Thymus (tissue), 11 donors: ENCODE data around the gene NOX5. TPM values are rescaled to one million over a fixed set of nuclear protein-coding genes. Genes with fewer than 3 reads are reported as not detected.
"Not testable (repeated sequence)": the region's sequence is repeated elsewhere in the genome, so short reads cannot be mapped to it uniquely, and the experiment has no call there.

Experiments used
- DNase-seq, 9 donors: peaks; one replicate each; pipeline ENCODE4 v3.0.0-alpha.2; 2013; ENCODE audit warnings: low spot score in 9 of 9, low read depth in 6 of 9, missing footprints in 1 of 9
- H3K27ac ChIP-seq, 2 donors: one replicate each; pipeline ENCODE4 v1.5.1; 2013; ENCODE audit warnings: control low read depth in 1 of 2, low read depth in 1 of 2, low read length in 1 of 2, mild to moderate bottlenecking in 1 of 2, moderate library complexity in 1 of 2
- H3K27me3 ChIP-seq, 2 donors: one replicate each; pipeline ENCODE4 v1.5.1; 2013; ENCODE audit warnings: low read length in 1 of 2; ENCODE audit not compliant: control insufficient read depth in 2 of 2, insufficient read depth in 1 of 2
- H3K36me3 ChIP-seq, 2 donors: one replicate each; pipeline ENCODE4 v1.5.1; 2013; ENCODE audit warnings: low read length in 1 of 2, mild to moderate bottlenecking in 1 of 2, moderate library complexity in 1 of 2; ENCODE audit not compliant: control insufficient read depth in 2 of 2, insufficient read depth in 2 of 2
- H3K4me1 ChIP-seq, 2 donors: one replicate each; pipeline ENCODE4 v1.5.1; 2013; ENCODE audit warnings: low read length in 2 of 2; ENCODE audit not compliant: control insufficient read depth in 2 of 2, insufficient read depth in 2 of 2
- H3K4me3 ChIP-seq, 2 donors: one replicate each; pipeline ENCODE4 v1.5.1; 2013; ENCODE audit warnings: low read length in 2 of 2, control low read depth in 1 of 2, mild to moderate bottlenecking in 1 of 2
- H3K9me3 ChIP-seq, 2 donors: one replicate each; pipeline ENCODE4 v1.5.1; 2013; ENCODE audit warnings: low read length in 1 of 2, mild to moderate bottlenecking in 1 of 2; ENCODE audit not compliant: control insufficient read depth in 2 of 2, insufficient read depth in 1 of 2
- WGBS: extraction: QIAGEN DNeasy Blood & Tissue Kit; methylation state at CpG from one replicate; pipeline ENCODE4 v1.1.7; 2013; 5-methylcytosine and 5-hydroxymethylcytosine counted together
- polyA plus RNA-seq: library from polyadenylated mRNA; stranded (reverse); fragments of 200-250 nt; gene quantifications from one replicate; pipeline ENCODE4 v1.2.3, GENCODE V29; 2013
- total RNA-seq: library from RNA; stranded (reverse); fragments of 120-200 nt; gene quantifications from one replicate; pipeline ENCODE4 v1.2.4, GENCODE V29; 2013
- donor health status: healthy.

Gene NOX5
- total and polyA plus RNA-seq, 2 donors, result 0.19 to 0.66 TPM

GRCh38 chr15:69066007-69066995 lies 51.8 kb downstream of the NOX5 start:
- peaks cover 2 to 3% of the 10 kb centered on the region in 2 donors for H3K27me3 ChIP-seq
- no peaks in the 10 kb centered on the region for H3K4me1 ChIP-seq
- no peaks in the 10 kb centered on the region for H3K9me3 ChIP-seq
- H3K27ac ChIP-seq, result no peak overlapping the region
- H3K36me3 ChIP-seq, result no peaks in the 10 kb centered on the region
- no peak for DNase-seq
- no peak overlapping the region for H3K4me3 ChIP-seq
- WGBS, result 95% methylated on average over 9 of the region's 9 CpGs

- Histone ChIP-seq H3K36me3 (no peaks in the 10 kb centered on the region), H3K27me3 (peaks cover 2 to 3% of the 10 kb centered on the region in 2 donors), H3K27ac (no peak overlapping the region), H3K9me3 (no peaks in the 10 kb centered on the region), H3K4me1 (no peaks in the 10 kb centered on the region), H3K4me3 (no peak overlapping the region)
- DNase-seq, result no peak
- WGBS, result 93% methylated on average over 1 of the region's 1 CpG
These were observed 52.8 kb downstream of the NOX5 start for GRCh38 chr15:69067296-69067695.

- WGBS, result 97% methylated on average over 3 of the region's 3 CpGs
- no peak for DNase-seq
- no peaks in the 10 kb centered on the region for H3K9me3 ChIP-seq
- H3K36me3 ChIP-seq, result no peaks in the 10 kb centered on the region
- H3K27me3 ChIP-seq, result peaks cover 4 to 7% of the 10 kb centered on the region in 2 donors
- no peak overlapping the region for H3K27ac ChIP-seq
- H3K4me1 ChIP-seq, result no peaks in the 10 kb centered on the region
- H3K4me3 ChIP-seq, result no peak overlapping the region
These were observed 53.7 kb downstream of the NOX5 start for GRCh38 chr15:69068157-69068556.

DNA sequence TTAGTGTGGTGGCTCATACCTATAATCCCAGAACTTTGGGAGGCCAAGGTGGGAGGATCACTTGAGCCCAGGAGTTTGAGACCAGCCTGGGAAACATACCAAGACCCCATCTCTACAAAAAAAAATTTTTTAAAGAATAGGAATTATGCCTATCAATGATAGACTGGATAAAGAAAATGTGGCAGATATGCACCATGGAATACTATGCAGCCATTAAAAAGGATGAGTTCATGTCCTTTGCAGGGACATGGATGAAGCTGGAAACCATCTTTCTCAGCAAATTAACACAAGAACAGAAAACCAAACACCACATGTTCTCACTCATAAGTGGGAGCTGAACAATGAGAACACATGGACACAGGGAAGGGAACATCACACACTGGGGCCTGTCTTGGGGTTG lies 54.8 kb downstream of the NOX5 start:
- H3K27ac ChIP-seq, H3K4me3 ChIP-seq, DNase-seq: not testable (repeated sequence)

DNA sequence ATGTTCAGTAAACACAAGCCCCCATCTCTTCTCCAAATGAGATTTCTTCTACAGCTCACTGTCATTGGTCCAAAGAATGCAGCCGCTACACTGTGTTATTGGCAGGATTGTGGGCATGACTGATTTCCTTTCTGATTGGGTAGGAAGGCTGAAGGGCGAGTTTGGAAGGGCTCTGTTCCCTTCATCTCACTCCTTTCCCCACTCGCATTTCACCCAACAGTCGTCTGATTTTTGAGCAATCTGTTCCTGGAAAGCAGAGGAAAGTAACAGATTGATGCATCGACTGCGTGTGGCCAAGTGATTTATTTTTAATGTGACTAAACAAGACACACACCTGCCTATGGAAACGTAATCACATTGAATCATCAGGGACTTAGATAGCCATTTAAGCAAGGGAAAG lies 55.5 kb downstream of the NOX5 start:
- Histone ChIP-seq H3K9me3 (no peaks in the 10 kb centered on the region), H3K4me3 (no peak overlapping the region), H3K4me1 (no peaks in the 10 kb centered on the region), H3K27me3 (peaks cover 15 to 22% of the 10 kb centered on the region in 2 donors), H3K27ac (no peak overlapping the region), H3K36me3 (no peaks in the 10 kb centered on the region)
- WGBS, result 95% methylated on average over 7 of the region's 7 CpGs
- no peak for DNase-seq

More for the DNA sequence above, 54.8 kb downstream of the NOX5 start:
- H3K4me1 ChIP-seq, H3K9me3 ChIP-seq, H3K36me3 ChIP-seq: not testable (repeated sequence)
- peaks cover 8 to 15% of the 10 kb centered on the region in 2 donors for H3K27me3 ChIP-seq

DNA sequence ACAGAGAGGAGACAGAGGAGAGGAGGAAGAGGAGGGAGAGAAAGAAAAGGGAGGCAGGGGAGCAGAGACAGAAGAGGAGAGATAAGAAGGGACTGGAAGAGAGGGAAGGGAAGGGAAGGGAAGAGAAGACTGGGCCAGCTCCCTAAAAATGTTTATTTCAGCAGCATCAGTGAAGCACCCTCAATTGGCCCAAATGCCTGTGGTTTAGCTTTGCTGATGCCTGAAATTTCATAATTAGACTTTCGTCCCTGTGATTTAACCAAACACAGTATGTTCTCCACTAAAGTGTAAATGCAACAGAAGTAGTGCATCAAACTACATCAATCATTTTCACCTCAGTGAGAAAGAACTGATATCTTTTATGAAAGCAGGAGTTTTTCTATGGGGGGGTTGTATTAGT lies 55.9 kb downstream of the NOX5 start:
- Histone ChIP-seq H3K4me3 (no peak overlapping the region), H3K9me3 (no peaks in the 10 kb centered on the region), H3K36me3 (no peaks in the 10 kb centered on the region), H3K4me1 (no peaks in the 10 kb centered on the region), H3K27me3 (peaks cover 16 to 26% of the 10 kb centered on the region in 2 donors), H3K27ac (no peak overlapping the region)
- 99% methylated on average over 1 of the region's 1 CpG for WGBS
- DNase-seq, result no peak

- no peaks in the 10 kb centered on the region for H3K36me3 ChIP-seq
- WGBS, result 93% methylated on average over 5 of the region's 5 CpGs
- no peak overlapping the region for H3K27ac ChIP-seq
These were observed 56.8 kb downstream of the NOX5 start for GRCh38 chr15:69071260-69071659.

DNA sequence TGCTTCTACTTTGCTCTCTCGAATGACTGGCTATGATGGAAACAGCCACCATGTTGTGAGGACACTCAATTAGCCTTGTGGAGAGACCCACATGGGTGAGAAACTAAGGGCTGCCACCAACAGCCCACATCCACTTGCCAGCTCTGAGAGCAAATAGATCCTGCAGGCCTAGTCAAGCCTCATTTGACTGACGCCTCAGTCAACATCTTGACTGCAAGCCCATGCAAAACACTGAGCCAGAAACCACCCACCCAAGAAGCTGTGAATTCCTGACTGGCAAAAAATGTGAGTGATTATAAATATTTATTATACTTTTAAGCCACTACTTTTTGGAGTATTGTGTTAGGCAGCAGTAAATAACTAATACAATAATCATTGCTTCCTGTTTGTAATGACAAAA lies 58.4 kb downstream of the NOX5 start:
- Histone ChIP-seq H3K27ac (no peak overlapping the region), H3K4me1 (no peaks in the 10 kb centered on the region), H3K9me3 (no peaks in the 10 kb centered on the region), H3K4me3 (no peak overlapping the region), H3K27me3 (peaks cover 19 to 27% of the 10 kb centered on the region in 2 donors), H3K36me3 (no peaks in the 10 kb centered on the region)
- no peak for DNase-seq
- 93% methylated on average over 2 of the region's 2 CpGs for WGBS

More at GRCh38 chr15:69071260-69071659, 56.8 kb downstream of the NOX5 start:
- Histone ChIP-seq H3K4me1 (no peaks in the 10 kb centered on the region), H3K4me3 (no peak overlapping the region), H3K27me3 (peaks cover 19 to 27% of the 10 kb centered on the region in 2 donors), H3K9me3 (no peaks in the 10 kb centered on the region)
- no peak for DNase-seq

DNA sequence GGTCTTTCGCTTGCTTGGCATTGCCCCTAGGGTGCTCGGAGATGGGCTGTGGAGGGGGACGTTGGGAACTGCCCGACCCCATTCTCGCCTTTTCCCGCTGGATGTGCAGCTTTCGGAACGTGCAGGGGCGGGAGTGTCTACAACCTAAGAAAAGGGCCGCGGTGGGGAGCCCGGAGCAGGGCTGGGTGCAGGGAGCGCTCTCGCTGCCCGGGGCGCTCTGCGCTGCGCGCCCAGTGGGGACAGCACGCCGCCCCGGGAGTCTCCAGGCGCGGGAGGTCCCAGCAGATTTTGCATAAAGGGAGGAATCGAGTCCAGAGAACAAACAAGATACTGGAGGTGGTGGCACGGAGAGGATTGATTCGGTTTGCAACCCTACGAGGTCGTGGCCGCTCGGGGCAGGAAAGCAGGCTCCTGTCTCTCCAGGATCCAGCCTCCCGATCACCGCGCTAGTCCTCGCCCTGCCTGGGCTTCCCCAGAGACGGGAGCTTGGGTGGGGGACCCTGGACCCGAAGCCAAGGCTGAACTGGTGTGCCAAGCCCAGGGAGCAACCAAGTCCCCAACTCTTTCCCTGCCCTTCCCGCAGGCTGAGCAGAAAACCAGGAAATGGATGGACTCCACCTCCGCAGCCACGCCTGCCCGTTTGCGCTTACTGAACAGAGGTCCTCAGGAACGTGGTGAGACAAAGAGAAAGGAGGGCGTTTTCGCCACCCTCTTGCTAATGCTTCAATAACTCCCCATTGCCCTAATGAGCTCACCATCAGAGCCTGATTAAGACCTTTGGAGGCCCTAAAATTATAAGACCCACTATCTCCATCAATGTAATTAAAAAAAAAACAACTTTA lies 59.7 kb downstream of the NOX5 start:
- H3K4me1 ChIP-seq, result no peaks in the 10 kb centered on the region
- peak in 1 of 9 donors; percentile 2 for DNase-seq
- H3K4me3 ChIP-seq, result peak overlapping the region in 1 of 2 donors; percentile 26
- 3% methylated on average over 45 of the region's 45 CpGs for WGBS
- H3K27me3 ChIP-seq, result peaks cover 19 to 27% of the 10 kb centered on the region in 2 donors
- H3K36me3 ChIP-seq, result no peaks in the 10 kb centered on the region
- no peaks in the 10 kb centered on the region for H3K9me3 ChIP-seq
- no peak overlapping the region for H3K27ac ChIP-seq
